Neural progenitor cell (in vitro differentiated cells): ENCODE results near the gene CNTN5. TPM values are rescaled to one million over a fixed set of nuclear protein-coding genes. Genes with fewer than 3 reads are reported as not detected.

Experiments used
- DNase-seq: peaks from one replicate; pipeline ENCODE4 v3.0.0-alpha.2; 2016; ENCODE audit warnings: low spot score
- H2AFZ ChIP-seq: fragments of 200-600 bp; sonication (generic); replicated peaks from 2 replicates; pipeline ENCODE4 v1.6.1; 2016; ENCODE audit warnings: antibody characterized with exemption
- H3F3A ChIP-seq: fragments of 200-600 bp; sonication (generic); 2 replicates; pipeline ENCODE4 v1.6.1; 2016; ENCODE audit warnings: antibody characterized with exemption, low read depth
- H3K27ac ChIP-seq: fragments of 200-600 bp; sonication (generic); 2 replicates; pipeline ENCODE4 v1.5.1; 2016; ENCODE audit warnings: mild to moderate bottlenecking
- H3K27me3 ChIP-seq: fragments of 200-600 bp; sonication (generic); 2 replicates; pipeline ENCODE4 v1.6.1; 2016; ENCODE audit warnings: mild to moderate bottlenecking, moderate library complexity
- H3K36me3 ChIP-seq: fragments of 200-600 bp; sonication (generic); 2 replicates; pipeline ENCODE4 v1.5.1; 2016
- H3K4me1 ChIP-seq: fragments of 200-600 bp; sonication (generic); 2 replicates; pipeline ENCODE4 v1.6.1; 2016; ENCODE audit warnings: mixed run types
- H3K4me2 ChIP-seq: fragments of 200-600 bp; sonication (generic); 2 replicates; pipeline ENCODE4 v1.6.1; 2016
- H3K4me3 ChIP-seq: fragments of 200-600 bp; sonication (generic); 2 replicates; pipeline ENCODE4 v1.5.1; 2016
- H3K79me2 ChIP-seq: fragments of 200-600 bp; sonication (generic); 2 replicates; pipeline ENCODE4 v1.6.1; 2016; ENCODE audit warnings: low read depth
- H3K9ac ChIP-seq: fragments of 200-600 bp; sonication (generic); 2 replicates; pipeline ENCODE4 v1.6.1; 2016
- H3K9me3 ChIP-seq: fragments of 200-600 bp; sonication (generic); 2 replicates; pipeline ENCODE4 v1.5.1; 2016; ENCODE audit warnings: low read depth
- H4K20me1 ChIP-seq: fragments of 200-600 bp; sonication (generic); 2 replicates; pipeline ENCODE4 v1.6.1; 2016; ENCODE audit warnings: low read depth
- H3K27ac Mint-ChIP-seq: 3 replicates; pipeline ENCODE4 v1.8.0; 2021; ENCODE audit warnings: mixed read lengths
- H3K27me3 Mint-ChIP-seq: 2 replicates; pipeline ENCODE4 v1.8.0; 2022; ENCODE audit warnings: low read depth, mild to moderate bottlenecking, inconsistent platforms, moderate library complexity, mixed read lengths; ENCODE audit not compliant: insufficient read depth
- H3K36me3 Mint-ChIP-seq: 3 replicates; pipeline ENCODE4 v1.8.0; 2021; ENCODE audit warnings: mixed read lengths
- H3K4me1 Mint-ChIP-seq: 3 replicates; pipeline ENCODE4 v1.8.0; 2021; ENCODE audit warnings: mixed read lengths
- H3K4me3 Mint-ChIP-seq: 3 replicates; pipeline ENCODE4 v1.8.0; 2021; ENCODE audit warnings: mild to moderate bottlenecking, moderate library complexity, mixed read lengths
- H3K9me3 Mint-ChIP-seq: 3 replicates; pipeline ENCODE4 v1.8.0; 2020; ENCODE audit warnings: mixed read lengths
- CTCF ChIP-seq: fragments of 200-600 bp; sonication (generic); IDR thresholded peaks from 2 replicates; pipeline ENCODE4 v1.5.1; 2017; ENCODE audit warnings: antibody characterized with exemption, mild to moderate bottlenecking
- EZH2 ChIP-seq: fragments of 200-600 bp; sonication (generic); IDR thresholded peaks from 2 replicates; pipeline ENCODE4 v1.6.1; 2017; ENCODE audit warnings: antibody characterized with exemption, mild to moderate bottlenecking, moderate library complexity
- EZH2phosphoT487 ChIP-seq: fragments of 200-600 bp; sonication (generic); IDR thresholded peaks from 2 replicates; pipeline ENCODE4 v1.6.1; 2017; ENCODE audit warnings: antibody characterized with exemption
- total RNA-seq: library from RNA; depleted of rRNA; stranded (reverse); fragments of >200 nt; gene quantifications from 2 replicates; pipeline ENCODE4 v1.2.3, GENCODE V29; 2015; ENCODE audit warnings: low replicate concordance

CNTN5 gene
- total RNA-seq, 1 donor from 2014 or later = 0.19 TPM

- H3K4me2 ChIP-seq = no peak overlapping the region
- H3K9me3 ChIP-seq = no peaks in the 10 kb centered on the region
- no peak for DNase-seq
- no peak overlapping the region for H3K4me3 ChIP-seq
- no peaks in the 10 kb centered on the region for H3K79me2 ChIP-seq
- Mint-ChIP-seq H3K4me3 (no peak overlapping the region), H3K9me3 (no peaks in the 10 kb centered on the region), H3K36me3 (no peaks in the 10 kb centered on the region), H3K4me1 (no peaks in the 10 kb centered on the region), H3K27me3 (peaks cover 3% of the 10 kb centered on the region), H3K27ac (no peak overlapping the region)
- H3F3A ChIP-seq = no peaks in the 10 kb centered on the region
- no peaks in the 10 kb centered on the region for H4K20me1 ChIP-seq
- H3K9ac ChIP-seq = no peak overlapping the region
- H3K27me3 ChIP-seq = no peaks in the 10 kb centered on the region
- TF ChIP-seq EZH2 = no peak
- TF ChIP-seq CTCF = no peak
- no peaks in the 10 kb centered on the region for H3K36me3 ChIP-seq
- no peaks in the 10 kb centered on the region for H3K4me1 ChIP-seq
- no peak overlapping the region for H3K27ac ChIP-seq
- no peak overlapping the region for H2AFZ ChIP-seq
These were observed 866.7 kb downstream of the CNTN5 start for GRCh38 chr11:99887481-99887880.

- no peaks in the 10 kb centered on the region for H3K36me3 Mint-ChIP-seq
- no peaks in the 10 kb centered on the region for H3K9me3 ChIP-seq
- H3K27ac ChIP-seq = no peak overlapping the region
- no peaks in the 10 kb centered on the region for H3K27me3 ChIP-seq
- no peak overlapping the region for H3K4me2 ChIP-seq
- H3K9ac ChIP-seq = no peak overlapping the region
- no peak overlapping the region for H2AFZ ChIP-seq
- H3K36me3 ChIP-seq = no peaks in the 10 kb centered on the region
- no peaks in the 10 kb centered on the region for H3K4me1 ChIP-seq
- H3K4me3 Mint-ChIP-seq = no peak overlapping the region
- H3F3A ChIP-seq = no peaks in the 10 kb centered on the region
- no peak overlapping the region for H3K27ac Mint-ChIP-seq
- no peak overlapping the region for H3K4me3 ChIP-seq
- TF ChIP-seq CTCF = no peak
- TF ChIP-seq EZH2 = no peak
- no peak for TF ChIP-seq EZH2phosphoT487
- no peaks in the 10 kb centered on the region for H3K79me2 ChIP-seq
- H3K27me3 Mint-ChIP-seq = no peaks in the 10 kb centered on the region
- no peak for DNase-seq
- no peaks in the 10 kb centered on the region for H4K20me1 ChIP-seq
- H3K9me3 Mint-ChIP-seq = no peaks in the 10 kb centered on the region
- no peaks in the 10 kb centered on the region for H3K4me1 Mint-ChIP-seq
These were observed 873.1 kb downstream of the CNTN5 start for GRCh38 chr11:99893811-99894210.

GRCh38 chr11:99901175-99901574 lies 880.4 kb downstream of the CNTN5 start:
- H3K36me3 Mint-ChIP-seq = no peaks in the 10 kb centered on the region
- Histone ChIP-seq H3K9ac (no peak overlapping the region), H3K4me3 (no peak overlapping the region), H3K9me3 (no peaks in the 10 kb centered on the region), H3K27me3 (no peaks in the 10 kb centered on the region), H3K4me2 (no peak overlapping the region), H2AFZ (no peak overlapping the region), H4K20me1 (no peaks in the 10 kb centered on the region), H3K79me2 (no peaks in the 10 kb centered on the region), H3K36me3 (no peaks in the 10 kb centered on the region), H3F3A (no peaks in the 10 kb centered on the region), H3K4me1 (no peaks in the 10 kb centered on the region), H3K27ac (no peak overlapping the region)
- H3K27ac Mint-ChIP-seq = no peak overlapping the region
- H3K9me3 Mint-ChIP-seq = peaks cover 7% of the 10 kb centered on the region
- no peak overlapping the region for H3K4me3 Mint-ChIP-seq
- DNase-seq = no peak
- TF ChIP-seq EZH2phosphoT487 = no peak
- no peak for TF ChIP-seq EZH2
- no peak for TF ChIP-seq CTCF
- peaks cover 3% of the 10 kb centered on the region for H3K27me3 Mint-ChIP-seq
- H3K4me1 Mint-ChIP-seq = no peaks in the 10 kb centered on the region

GRCh38 chr11:99911116-99911515 lies 890.4 kb downstream of the CNTN5 start:
- H3K4me3 Mint-ChIP-seq = no peak overlapping the region
- H3K4me1 ChIP-seq = no peaks in the 10 kb centered on the region
- H3K4me3 ChIP-seq = no peak overlapping the region
- no peaks in the 10 kb centered on the region for H3K36me3 Mint-ChIP-seq
- TF ChIP-seq EZH2phosphoT487 (no peak), CTCF (peak; percentile 49)
- H3K4me1 Mint-ChIP-seq = no peaks in the 10 kb centered on the region
- H3K4me2 ChIP-seq = no peak overlapping the region
- no peak overlapping the region for H3K27ac Mint-ChIP-seq
- H4K20me1 ChIP-seq = no peaks in the 10 kb centered on the region
- no peaks in the 10 kb centered on the region for H3K27me3 ChIP-seq
- no peaks in the 10 kb centered on the region for H3K9me3 Mint-ChIP-seq
- H3K36me3 ChIP-seq = no peaks in the 10 kb centered on the region
- H3K79me2 ChIP-seq = no peaks in the 10 kb centered on the region
- H3K27ac ChIP-seq = no peak overlapping the region
- peak; percentile 17 for DNase-seq
- no peak overlapping the region for H3K9ac ChIP-seq
- H3F3A ChIP-seq = no peaks in the 10 kb centered on the region
- no peaks in the 10 kb centered on the region for H3K9me3 ChIP-seq
- H2AFZ ChIP-seq = no peak overlapping the region
- no peaks in the 10 kb centered on the region for H3K27me3 Mint-ChIP-seq
